GM12878 (cell line): Measurements from ENCODE around the gene GSK3A. TPM values are rescaled to one million over a fixed set of nuclear protein-coding genes. Genes with fewer than 3 reads are reported as not detected.

ENCODE experiments used
- ATAC-seq: fragments of 200-7000 bp; cut with Tn5 transposase; 3 replicates; pipeline ENCODE4 v1.9.1; 2020; ENCODE audit warnings: mild to moderate bottlenecking, moderate library complexity
- BruUV-seq: library from RNA; stranded (reverse); fragments of 400-500 nt; replicated peaks from 2 replicates; lab custom pipeline; 2021; lab: Mats Ljungman, UMichigan
- CTCF ChIA-PET: fragments of 300-600 bp; sonication (Branson Sonifier 250); formaldehyde crosslinking; extraction: SDS; loops from one replicate; lab custom pipeline; 2021; ENCODE audit warnings: inconsistent platforms; lab: Yijun Ruan, JAX
- POLR2A ChIA-PET: fragments of 350-600 bp; formaldehyde crosslinking; extraction: SDS; loops from one replicate; lab custom pipeline; 2021; ENCODE audit warnings: inconsistent platforms; lab: Charles Lee
- RAD21 ChIA-PET: fragments of 300-600 bp; sonication (Branson Sonifier 250); formaldehyde crosslinking; loops from one replicate; lab custom pipeline; 2023; ENCODE audit warnings: antibody characterized with exemption; ENCODE audit not compliant: unreplicated experiment; lab: Charles Lee
- SMC1A ChIA-PET: fragments of 300-600 bp; sonication (Branson Sonifier 250); formaldehyde crosslinking; loops from one replicate; lab custom pipeline; 2023; ENCODE audit not compliant: unreplicated experiment, uncharacterized antibody; lab: Charles Lee
- DNase-seq: peaks from one replicate; pipeline ENCODE4 v3.0.0-alpha.2; 2011; ENCODE audit warnings: low read depth, low spot score
- FAIRE-seq: peaks from 3 replicates; lab custom pipeline; 2011; peaks lifted over from hg19 to GRCh38; lab: Jason Lieb, UNC
- H2AFZ ChIP-seq: 2 replicates; pipeline ENCODE4 v1.6.0; 2011; ENCODE audit warnings: low read depth, low read length, control low read depth; ENCODE audit not compliant: control insufficient read depth
- H3K27ac ChIP-seq: 2 replicates; pipeline ENCODE4 v1.5.1; 2011; ENCODE audit warnings: control low read depth; ENCODE audit not compliant: control insufficient read depth, insufficient read depth
- H3K27me3 ChIP-seq, 2 experiments: replicated peaks in 1 of 2; 2 replicates each; pipeline versions ENCODE4 v1.6.0 to v1.6.1; 2011; ENCODE audit warnings: low read length in 1 of 2; ENCODE audit not compliant: control insufficient read depth in 2 of 2, insufficient read depth in 2 of 2
- H3K36me3 ChIP-seq, 2 experiments: 2 replicates each; pipeline ENCODE4 v1.5.1; 2011; ENCODE audit warnings: low read length in 1 of 2; ENCODE audit not compliant: control insufficient read depth in 2 of 2, insufficient read depth in 2 of 2
- H3K4me1 ChIP-seq: 2 replicates; pipeline ENCODE4 v1.6.1; 2011; ENCODE audit warnings: mild to moderate bottlenecking, low read length, moderate library complexity, mixed read lengths; ENCODE audit not compliant: control insufficient read depth, insufficient read depth
- H3K4me2 ChIP-seq: 2 replicates; pipeline ENCODE4 v1.6.0; 2011; ENCODE audit warnings: control low read depth; ENCODE audit not compliant: control insufficient read depth, insufficient read depth
- H3K4me3 ChIP-seq: fragments of 200-600 bp; sonication (generic); 2 replicates; pipeline ENCODE4 v1.5.1; 2016
- H3K79me2 ChIP-seq: 2 replicates; pipeline ENCODE4 v1.6.0; 2011; ENCODE audit warnings: low read length; ENCODE audit not compliant: control insufficient read depth, insufficient read depth
- H3K9ac ChIP-seq: 2 replicates; pipeline ENCODE4 v1.8.0; 2011; ENCODE audit warnings: low read length, control low read depth, mixed read lengths; ENCODE audit not compliant: control insufficient read depth, insufficient read depth
- H3K9me3 ChIP-seq: replicated peaks from 3 replicates; pipeline ENCODE4 v1.5.1; 2011; ENCODE audit warnings: mild to moderate bottlenecking, low read length; ENCODE audit not compliant: control insufficient read depth, insufficient read depth
- H4K20me1 ChIP-seq: 2 replicates; pipeline ENCODE4 v1.6.0; 2011; ENCODE audit not compliant: control insufficient read depth, insufficient read depth
- ASH2L ChIP-seq: fragments of 300-600, 200-600 bp; sonication (generic); IDR thresholded peaks from 2 replicates; pipeline ENCODE4 v1.6.1; 2017; ENCODE audit warnings: low read depth, mild to moderate bottlenecking, borderline replicate concordance
- CREB1 ChIP-seq: IDR thresholded peaks from 2 replicates; pipeline ENCODE4 v1.6.1; 2012; ENCODE audit warnings: low read depth, mild to moderate bottlenecking, inconsistent platforms
- DPF2 ChIP-seq: fragments of 450-650 bp; IDR thresholded peaks from 2 replicates; pipeline ENCODE4 v1.6.1; 2017; ENCODE audit warnings: mild to moderate bottlenecking
- RELA ChIP-seq: fragments of 450-650 bp; IDR thresholded peaks from 2 replicates; pipeline ENCODE4 v1.8.0; 2014; ENCODE audit warnings: borderline replicate concordance; ENCODE audit not compliant: partially characterized antibody
- SREBF2 ChIP-seq: IDR thresholded peaks from 2 replicates; pipeline ENCODE4 v1.6.1; 2012; ENCODE audit warnings: mild to moderate bottlenecking, low read length
- ZNF207 ChIP-seq: fragments of 450-650 bp; IDR thresholded peaks from 2 replicates; pipeline ENCODE4 v1.6.1; 2014; ENCODE audit warnings: antibody characterized with exemption, mild to moderate bottlenecking, borderline replicate concordance
- ZNF24 ChIP-seq: fragments of 450-650 bp; IDR thresholded peaks from 2 replicates; pipeline ENCODE4 v1.6.1; 2017; ENCODE audit warnings: antibody characterized with exemption, mild to moderate bottlenecking
- WGBS: methylation state at CpG from one replicate; pipeline ENCODE4 v1.1.6; 2016; ENCODE audit warnings: low lambda C conversion rate; ENCODE audit not compliant: insufficient replicate concordance, insufficient coverage; ENCODE audit errors: missing lambda C conversion rate; 5-methylcytosine and 5-hydroxymethylcytosine counted together
- in situ Hi-C: fragments of 300-500 bp; cut with MboI; formaldehyde crosslinking; loops from 9 replicates; pipeline ENCODE4 v1.14.3; 2018; ENCODE audit warnings: mixed read lengths
- intact Hi-C: fragments of 100-400 bp; cut with micrococcal nuclease; formaldehyde crosslinking; loops from one replicate; pipeline ENCODE4 v1.14.2; 2022; ENCODE audit not compliant: unreplicated experiment
- polyA plus RNA-seq, 11 experiments: library from polyadenylated mRNA; depleted of rRNA in 4 of 11; unstranded in 6 of 11; stranded (reverse) in 5 of 11; fragments of >200 nt; fragmentation: Nextera tagmentation in 4 of 11; fragmentation: Illumina TruSeq in 1 of 11; extraction: Ambion mirVana in 4 of 11; extraction: Trizol in 1 of 11; gene quantifications; 1 replicate in 1 of 11; 2 replicates in 10 of 11; pipeline versions ENCODE4 v1.2.1 to v1.2.3, GENCODE V29; 2011 to 2016; ENCODE audit warnings: inconsistent platforms in 2 of 11, missing spikeins in 2 of 11, low read depth in 1 of 11
- total RNA-seq, 4 experiments: library from RNA; depleted of rRNA in 3 of 4; stranded (reverse); fragments of >200 nt in 3 of 4; fragmentation: Illumina TruSeq in 1 of 4; extraction: Trizol in 1 of 4; gene quantifications; 2 replicates each; pipeline versions ENCODE4 v1.2.1 to v1.2.3, GENCODE V29; 2013 to 2021
- TF ChIP-seq, protein P1 (sequence below): fragments of 450-650 bp; IDR thresholded peaks from 2 replicates; pipeline ENCODE4 v1.6.1; 2017; ENCODE audit warnings: mild to moderate bottlenecking, moderate library complexity
- TF ChIP-seq, protein P2 (sequence below): IDR thresholded peaks from 2 replicates; pipeline ENCODE4 v1.6.1; 2011; ENCODE audit warnings: low read depth, low read length, improper control_type of control experiment, borderline replicate concordance

Gene GSK3A
- total and polyA plus RNA-seq, 10 of the 15 experiments (the other 5 are each of a cell fraction or from before 2014, with no cell fraction given): 1.00 to 47.9 (median 15.2) TPM

DNA sequence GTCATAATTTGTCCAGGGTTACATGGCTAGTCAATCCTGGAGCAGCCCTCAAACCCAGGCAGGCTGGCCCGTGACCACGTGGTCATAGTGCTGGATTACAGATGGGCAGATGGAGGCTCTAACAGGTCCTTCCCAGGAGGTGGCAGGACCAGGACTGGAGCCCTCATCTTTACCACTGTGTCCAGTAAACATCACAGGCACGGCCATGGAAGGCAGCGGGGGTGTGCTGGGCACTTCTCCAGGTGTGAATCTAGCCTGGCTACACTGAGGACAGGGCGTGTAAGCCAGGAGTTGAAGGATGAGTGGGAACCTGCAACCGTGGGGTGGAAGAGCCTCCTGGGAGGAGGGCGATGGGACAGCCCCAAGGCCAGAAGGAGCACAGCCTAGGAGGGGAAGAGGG, 32.7 kb upstream of the GSK3A start (continued):
- TF ChIP-seq, protein P1, sequence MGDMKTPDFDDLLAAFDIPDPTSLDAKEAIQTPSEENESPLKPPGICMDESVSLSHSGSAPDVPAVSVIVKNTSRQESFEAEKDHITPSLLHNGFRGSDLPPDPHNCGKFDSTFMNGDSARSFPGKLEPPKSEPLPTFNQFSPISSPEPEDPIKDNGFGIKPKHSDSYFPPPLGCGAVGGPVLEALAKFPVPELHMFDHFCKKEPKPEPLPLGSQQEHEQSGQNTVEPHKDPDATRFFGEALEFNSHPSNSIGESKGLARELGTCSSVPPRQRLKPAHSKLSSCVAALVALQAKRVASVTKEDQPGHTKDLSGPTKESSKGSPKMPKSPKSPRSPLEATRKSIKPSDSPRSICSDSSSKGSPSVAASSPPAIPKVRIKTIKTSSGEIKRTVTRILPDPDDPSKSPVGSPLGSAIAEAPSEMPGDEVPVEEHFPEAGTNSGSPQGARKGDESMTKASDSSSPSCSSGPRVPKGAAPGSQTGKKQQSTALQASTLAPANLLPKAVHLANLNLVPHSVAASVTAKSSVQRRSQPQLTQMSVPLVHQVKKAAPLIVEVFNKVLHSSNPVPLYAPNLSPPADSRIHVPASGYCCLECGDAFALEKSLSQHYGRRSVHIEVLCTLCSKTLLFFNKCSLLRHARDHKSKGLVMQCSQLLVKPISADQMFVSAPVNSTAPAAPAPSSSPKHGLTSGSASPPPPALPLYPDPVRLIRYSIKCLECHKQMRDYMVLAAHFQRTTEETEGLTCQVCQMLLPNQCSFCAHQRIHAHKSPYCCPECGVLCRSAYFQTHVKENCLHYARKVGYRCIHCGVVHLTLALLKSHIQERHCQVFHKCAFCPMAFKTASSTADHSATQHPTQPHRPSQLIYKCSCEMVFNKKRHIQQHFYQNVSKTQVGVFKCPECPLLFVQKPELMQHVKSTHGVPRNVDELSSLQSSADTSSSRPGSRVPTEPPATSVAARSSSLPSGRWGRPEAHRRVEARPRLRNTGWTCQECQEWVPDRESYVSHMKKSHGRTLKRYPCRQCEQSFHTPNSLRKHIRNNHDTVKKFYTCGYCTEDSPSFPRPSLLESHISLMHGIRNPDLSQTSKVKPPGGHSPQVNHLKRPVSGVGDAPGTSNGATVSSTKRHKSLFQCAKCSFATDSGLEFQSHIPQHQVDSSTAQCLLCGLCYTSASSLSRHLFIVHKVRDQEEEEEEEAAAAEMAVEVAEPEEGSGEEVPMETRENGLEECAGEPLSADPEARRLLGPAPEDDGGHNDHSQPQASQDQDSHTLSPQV: no peak
- TF ChIP-seq ASH2L: no peak
- TF ChIP-seq SREBF2: no peak
- no peak for TF ChIP-seq ZNF207
- TF ChIP-seq, protein P2, sequence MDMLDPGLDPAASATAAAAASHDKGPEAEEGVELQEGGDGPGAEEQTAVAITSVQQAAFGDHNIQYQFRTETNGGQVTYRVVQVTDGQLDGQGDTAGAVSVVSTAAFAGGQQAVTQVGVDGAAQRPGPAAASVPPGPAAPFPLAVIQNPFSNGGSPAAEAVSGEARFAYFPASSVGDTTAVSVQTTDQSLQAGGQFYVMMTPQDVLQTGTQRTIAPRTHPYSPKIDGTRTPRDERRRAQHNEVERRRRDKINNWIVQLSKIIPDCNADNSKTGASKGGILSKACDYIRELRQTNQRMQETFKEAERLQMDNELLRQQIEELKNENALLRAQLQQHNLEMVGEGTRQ: no peak
- TF ChIP-seq CREB1: no peak

DNA sequence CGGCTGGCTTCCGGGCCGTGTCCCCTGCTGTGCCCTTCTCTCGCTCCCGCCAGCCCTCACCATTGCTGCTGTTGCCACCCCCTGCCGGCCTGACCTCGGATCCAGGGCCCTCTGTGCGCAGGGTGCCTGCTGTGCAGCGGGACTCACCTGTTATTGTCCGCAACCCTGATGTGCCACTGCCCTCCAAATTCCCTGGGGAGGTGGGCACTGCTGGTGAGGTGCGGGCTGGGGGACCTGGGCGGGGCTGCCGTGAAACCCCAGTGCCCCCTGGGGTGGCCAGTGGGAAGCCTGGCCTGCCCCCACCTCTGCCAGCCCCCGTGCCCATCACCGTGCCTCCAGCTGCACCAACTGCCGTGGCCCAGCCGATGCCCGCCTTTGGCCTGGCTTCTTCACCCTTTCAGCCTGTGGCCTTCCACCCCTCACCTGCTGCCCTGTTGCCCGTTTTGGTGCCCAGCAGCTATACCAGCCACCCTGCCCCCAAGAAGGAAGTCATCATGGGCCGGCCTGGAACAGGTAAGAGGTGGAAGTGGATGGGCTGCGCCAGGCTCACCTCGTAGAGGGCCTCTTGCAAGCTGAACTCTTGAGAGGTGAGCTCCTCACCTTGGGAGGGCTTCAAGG, 31.8 kb upstream of the GSK3A start:
- Histone ChIP-seq H3K36me3 (peaks cover 3 to 19% of the 10 kb centered on the region in 2 experiments; a peak in 3 of 4 replicates), H3K79me2 (peaks cover 36% of the 10 kb centered on the region), H3K27ac (no peak overlapping the region), H3K4me3 (no peak overlapping the region), H3K4me1 (peaks cover 35% of the 10 kb centered on the region), H3K27me3 (no peaks in the 10 kb centered on the region), H3K9ac (no peak overlapping the region), H4K20me1 (no peaks in the 10 kb centered on the region; the same call in 1 of the 2 replicates), H3K4me2 (no peak overlapping the region; the same call in 1 of the 2 replicates), H2AFZ (no peak overlapping the region), H3K9me3 (no peaks in the 10 kb centered on the region)
- 94% methylated on average over 17 of the region's 22 CpGs for WGBS
- ATAC-seq (no peak), DNase-seq (no peak), FAIRE-seq (no peak)
- no TSS peak for BruUV-seq
- in situ Hi-C loops (no loop called here), intact Hi-C loops (no loop called here)
- ChIA-PET SMC1A (interaction anchor here (1.3 to 1.6 kb wide), 3 partner anchors 27 to 34 kb away, joined by 4 read pairs; no protein-coding TSS in a partner anchor), POLR2A (interaction anchor here (0.6 to 1.0 kb wide), 2 partner anchors 32 to 64 kb away, joined by 3 to 4 read pairs; partner anchors contain the start of gene GSK3A), CTCF (interaction anchor here (0.7 to 1.4 kb wide), 2 partner anchors 28 to 29 kb away, joined by 3 to 4 read pairs; no protein-coding TSS in a partner anchor), RAD21 (no interaction called here)
- no peak for TF ChIP-seq RELA
- TF ChIP-seq DPF2: no peak
- TF ChIP-seq ZNF24: no peak
